GM21526 (cell line): ENCODE results near the gene GOLPH3.
A peak's percentile ranks its signal among the peaks of the same experiment; 100 is the strongest.
"Not testable (repeated sequence)": the region's sequence is repeated elsewhere in the genome, so short reads cannot be mapped to it uniquely, and the experiment has no call there.

Source experiments
- ATAC-seq: cut with Tn5 transposase; IDR thresholded peaks from one replicate; pipeline ENCODE4 v1.9.1; 2021; ENCODE audit warnings: moderate library complexity; ENCODE audit not compliant: unreplicated experiment, low FRiP score

GOLPH3 gene

DNA sequence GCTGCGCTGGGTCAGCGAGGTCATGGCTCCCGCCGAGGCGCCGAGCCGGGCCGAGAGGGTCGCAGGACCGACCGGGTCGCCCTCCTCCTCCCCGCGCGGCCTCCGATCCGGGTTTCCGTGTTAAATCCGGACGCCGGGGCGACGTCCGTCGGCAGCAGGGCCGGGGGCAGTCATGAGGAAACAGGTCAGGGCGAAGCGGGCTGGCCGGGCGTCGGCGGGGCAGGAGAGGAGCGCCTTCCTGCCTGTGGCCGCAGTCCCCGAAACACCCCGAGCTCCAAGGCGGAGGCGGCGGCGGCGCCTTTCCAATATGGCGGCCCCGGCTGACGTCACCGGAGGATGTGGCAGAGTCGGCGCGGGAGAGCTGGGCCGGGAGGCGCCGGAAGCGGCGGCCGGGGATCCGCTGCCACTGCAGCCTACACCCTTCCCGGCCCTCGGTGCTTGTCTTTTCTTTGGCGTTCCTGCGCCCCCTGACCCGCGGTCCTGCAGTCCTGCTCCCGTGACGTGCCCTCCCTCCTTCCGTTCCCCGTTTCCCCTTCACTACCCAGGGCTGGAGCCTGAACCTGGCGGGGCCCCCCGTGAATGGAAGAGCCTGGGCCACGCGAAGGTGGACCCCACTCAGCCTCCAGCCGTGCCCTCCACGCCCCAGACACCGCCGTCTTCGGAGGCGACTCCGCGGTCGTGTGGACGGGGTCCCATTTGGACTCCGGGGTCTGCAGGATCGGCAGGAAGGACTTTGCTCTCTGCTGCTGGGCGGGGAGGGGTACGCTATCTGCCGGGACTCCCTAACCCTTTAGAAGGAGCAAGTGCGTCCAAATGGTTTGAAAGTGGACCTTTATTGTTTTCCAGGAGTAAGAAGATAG is at the start of gene GOLPH3:
TSS of gene GOLPH3 (minus strand) at position 309 of the 860 bp plus-strand sequence. CDS start at position 24, 285 bp downstream.
- peak; percentile 77 for ATAC-seq

- ATAC-seq, result no peak
These were observed 48.8 kb upstream of the GOLPH3 start for GRCh38 chr5:32222723-32223470.

DNA sequence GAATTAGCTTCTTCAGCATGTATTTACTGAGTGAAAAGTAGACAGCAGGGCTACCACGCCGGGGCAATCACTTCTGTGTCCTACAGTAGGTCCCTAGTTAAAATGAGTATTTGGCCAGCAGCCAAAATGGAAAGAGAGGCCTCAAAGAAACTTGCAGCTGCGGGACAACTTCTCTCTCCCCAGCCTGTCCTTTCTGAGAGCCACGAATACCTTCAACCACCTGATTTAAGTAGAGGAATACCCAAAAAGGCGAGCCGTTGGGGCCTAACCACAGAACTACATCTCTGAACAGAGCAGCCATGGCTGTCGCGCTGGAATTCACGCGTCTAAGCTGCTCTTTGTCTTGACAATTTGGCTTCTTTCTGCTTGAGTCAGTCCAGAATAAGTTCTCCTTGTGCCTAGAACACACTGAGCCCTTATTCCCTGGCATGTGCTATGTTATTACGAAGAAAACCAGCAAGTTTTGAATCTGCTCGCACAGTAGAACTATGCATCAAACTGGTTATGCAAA is 43.8 kb upstream of the GOLPH3 start:
- ATAC-seq, result no peak

- ATAC-seq, result not testable (repeated sequence)
These were observed 40.2 kb upstream of the GOLPH3 start for GRCh38 chr5:32214344-32214743.

DNA sequence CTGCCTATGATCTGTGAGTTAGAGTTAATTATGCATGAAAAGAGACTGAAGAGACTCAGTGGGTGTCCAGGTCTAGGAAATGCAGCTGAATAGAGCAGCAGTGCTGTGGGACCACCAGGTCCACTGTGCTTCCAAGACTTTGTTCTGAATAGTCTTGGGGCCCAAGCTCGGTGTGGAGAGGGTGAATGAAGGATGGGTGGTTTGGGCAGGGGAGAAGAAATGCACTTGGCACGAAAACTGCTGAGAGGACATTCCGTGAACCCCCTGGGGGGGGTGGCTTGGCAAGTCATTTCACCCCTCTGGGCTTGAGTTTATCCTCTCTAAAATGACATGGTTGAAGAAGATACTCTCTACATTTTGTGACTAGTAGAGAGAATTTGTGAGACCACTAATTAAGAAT is 36.0 kb upstream of the GOLPH3 start:
- no peak for ATAC-seq

- ATAC-seq, result not testable (repeated sequence)
These were observed 34.7 kb upstream of the GOLPH3 start for GRCh38 chr5:32208837-32209236.

DNA sequence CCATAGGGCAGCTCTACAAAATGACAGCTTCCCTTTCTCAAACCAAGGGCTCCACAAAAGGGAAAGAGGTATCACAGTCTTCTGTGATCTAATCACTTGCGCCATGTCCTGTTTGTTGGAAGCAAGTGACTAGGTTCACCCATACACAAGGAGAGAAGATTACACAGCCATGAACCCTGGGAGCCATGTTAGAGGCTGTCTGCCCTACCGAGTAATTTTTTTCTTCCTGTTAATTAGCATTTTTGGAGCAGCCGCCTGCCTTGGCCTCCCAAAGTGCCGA is 33.2 kb upstream of the GOLPH3 start:
- no peak for ATAC-seq

DNA sequence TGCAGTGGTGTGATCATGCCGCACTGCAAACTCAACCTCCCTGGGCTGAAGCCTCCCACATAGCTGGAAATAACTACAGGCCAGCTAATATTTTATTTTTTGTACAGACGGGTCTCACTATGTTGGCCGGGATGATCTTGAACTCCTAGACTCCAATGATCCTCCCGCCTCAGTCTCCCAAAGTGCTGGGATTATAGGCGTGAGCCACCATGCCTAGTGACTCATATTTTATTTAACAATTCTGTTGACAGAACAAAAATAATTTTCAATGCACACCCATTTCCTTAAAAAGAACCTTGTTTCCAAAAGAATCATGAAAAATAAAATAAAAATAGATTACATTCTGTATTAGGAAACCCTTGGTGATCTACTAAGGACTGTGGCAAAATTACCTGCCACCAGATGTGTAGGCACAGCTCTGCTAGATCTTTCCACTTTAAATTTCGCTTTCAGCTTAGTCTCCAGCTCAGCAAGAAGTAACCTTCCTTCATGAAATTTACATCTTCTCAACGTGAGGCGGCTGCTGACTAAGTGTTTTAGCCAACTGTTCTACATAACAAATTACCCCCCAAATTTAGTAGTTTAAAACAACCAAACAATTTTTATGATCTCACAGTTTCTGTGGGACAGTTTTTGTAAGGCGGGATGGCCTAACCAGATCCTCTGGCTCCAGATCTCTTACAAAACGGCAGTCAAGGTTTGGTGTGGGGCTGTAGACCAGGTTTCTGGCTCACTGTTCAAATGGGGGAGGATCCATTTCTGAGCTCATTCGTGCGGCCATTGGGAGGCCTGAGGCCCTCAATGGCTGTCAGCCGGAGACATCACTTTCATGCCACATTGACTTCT is 32.6 kb upstream of the GOLPH3 start:
- ATAC-seq, result no peak

DNA sequence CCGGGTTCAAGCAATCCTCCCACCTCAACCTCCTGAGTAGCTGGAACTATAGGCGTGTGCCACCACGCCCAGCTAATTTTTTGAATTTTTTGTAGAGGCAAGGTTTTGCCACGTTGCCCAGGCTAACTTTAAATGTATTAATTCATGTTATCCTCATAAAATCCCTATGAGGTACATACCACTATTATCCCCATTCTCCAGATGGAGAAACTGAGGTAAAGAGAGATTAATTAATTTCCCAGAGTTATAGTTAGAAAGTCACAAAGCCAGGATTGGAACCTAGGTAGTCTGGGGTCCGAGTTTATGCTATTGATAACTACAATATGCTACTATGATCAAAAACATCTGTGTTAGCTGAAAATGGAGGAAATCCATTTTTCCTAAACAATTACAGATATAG is 31.9 kb upstream of the GOLPH3 start:
- no peak for ATAC-seq

GRCh38 chr5:32202394-32202793 is 28.3 kb upstream of the GOLPH3 start:
- ATAC-seq, result no peak

GRCh38 chr5:32201122-32201753 is 27.1 kb upstream of the GOLPH3 start:
- no peak for ATAC-seq

GRCh38 chr5:32197032-32197431 is 22.9 kb upstream of the GOLPH3 start:
- no peak for ATAC-seq

- no peak for ATAC-seq
These were observed 21.1 kb upstream of the GOLPH3 start for GRCh38 chr5:32195265-32195664.

- peak; percentile 66 for ATAC-seq
These were observed 19.5 kb upstream of the GOLPH3 start for GRCh38 chr5:32193591-32193990.

GRCh38 chr5:32190095-32190494 is 16.0 kb upstream of the GOLPH3 start:
- ATAC-seq, result no peak

GRCh38 chr5:32187675-32188074 is 13.6 kb upstream of the GOLPH3 start:
- ATAC-seq, result no peak

- peak; percentile 75 for ATAC-seq
These were observed 8.4 kb upstream of the GOLPH3 start for GRCh38 chr5:32182463-32183063.

GRCh38 chr5:32173267-32174010 is 680 bp downstream of the GOLPH3 start:
- ATAC-seq, result peak; percentile 23

DNA sequence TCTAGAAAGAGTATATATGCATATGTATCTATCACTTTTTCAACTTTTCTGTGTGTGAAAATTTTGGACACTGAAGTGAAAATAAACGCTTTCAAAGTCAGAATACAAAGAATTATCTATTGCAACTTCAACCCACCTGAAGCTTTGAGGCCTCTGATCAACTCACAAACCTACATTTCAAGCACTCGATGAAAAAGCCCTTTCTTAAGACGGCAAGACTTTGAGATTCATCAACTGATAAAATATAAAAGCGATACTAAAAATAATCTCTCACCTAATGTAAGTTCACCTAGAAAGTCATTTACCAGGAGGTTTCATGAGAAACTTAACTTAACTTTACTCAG is 1.2 kb downstream of the GOLPH3 start:
- no peak for ATAC-seq
